Vagina (tissue), 2 donors: Measurements from ENCODE around the gene MINDY4.

Experiments used
- POLR2A ChIP-seq, 2 donors: fragments of 450-650 bp; IDR thresholded peaks; one replicate each; pipeline ENCODE4 v1.6.1; 2017; ENCODE audit warnings: antibody characterized with exemption in 2 of 2, mild to moderate bottlenecking in 2 of 2, moderate library complexity in 2 of 2
- POLR2AphosphoS5 ChIP-seq, 2 donors: sonication (generic); formaldehyde crosslinking; IDR thresholded peaks; one replicate each; pipeline ENCODE4 v1.9.0; 2017; ENCODE audit warnings: antibody characterized with exemption in 2 of 2, mild to moderate bottlenecking in 2 of 2, low read depth in 1 of 2; ENCODE audit not compliant: insufficient read depth in 1 of 2
- TF ChIP-seq, protein P1 (sequence below), 3 experiments: fragments of 450-650 bp in 2 of 3; fragments of 200-600 bp in 1 of 3; sonication (generic) in 1 of 3; IDR thresholded peaks; one replicate each; pipeline ENCODE4 v1.5.1; 2017 to 2019; ENCODE audit warnings: antibody characterized with exemption in 3 of 3, mild to moderate bottlenecking in 2 of 3, moderate library complexity in 2 of 3

DNA sequence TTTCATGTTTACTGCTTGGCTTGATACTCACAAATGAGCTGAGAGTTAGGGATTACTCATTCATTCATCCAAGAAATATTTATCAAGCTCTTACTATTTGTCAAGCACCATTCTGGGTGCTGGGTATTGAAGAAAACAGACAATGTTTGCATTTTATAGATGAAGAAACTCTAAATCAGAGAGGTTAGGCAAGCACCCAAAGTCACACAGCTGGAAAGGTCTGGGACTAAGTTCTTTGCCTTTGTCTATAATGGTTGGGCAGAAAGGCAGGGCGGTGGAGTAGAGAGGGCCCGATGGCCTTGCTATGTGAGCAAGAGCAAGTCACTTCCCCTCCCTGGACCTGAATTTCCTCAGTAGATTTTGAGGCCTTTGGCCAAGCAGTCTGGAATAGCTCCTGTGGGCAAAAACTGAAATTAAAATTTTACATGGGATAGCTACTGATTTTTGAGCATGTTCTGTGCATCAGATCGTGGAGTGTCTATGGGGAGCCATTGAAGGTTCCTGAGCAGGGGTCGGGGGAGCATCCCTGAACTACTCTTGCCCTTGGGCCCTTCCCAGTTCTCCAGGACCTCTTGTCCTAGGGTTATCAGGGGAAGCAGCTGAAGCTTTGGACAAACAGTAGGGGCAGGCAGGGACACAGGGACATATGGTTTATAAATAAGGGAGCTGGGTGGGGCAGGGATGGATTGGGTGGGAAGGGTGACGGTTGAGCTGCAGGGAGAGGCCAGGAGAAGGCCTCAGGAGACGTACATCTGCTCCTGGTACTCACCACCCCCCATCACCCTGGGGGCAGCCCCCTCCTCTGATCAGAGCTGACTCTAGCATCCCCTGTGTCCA, 163.7 kb downstream of the MINDY4 start:
- TF ChIP-seq, protein P1, sequence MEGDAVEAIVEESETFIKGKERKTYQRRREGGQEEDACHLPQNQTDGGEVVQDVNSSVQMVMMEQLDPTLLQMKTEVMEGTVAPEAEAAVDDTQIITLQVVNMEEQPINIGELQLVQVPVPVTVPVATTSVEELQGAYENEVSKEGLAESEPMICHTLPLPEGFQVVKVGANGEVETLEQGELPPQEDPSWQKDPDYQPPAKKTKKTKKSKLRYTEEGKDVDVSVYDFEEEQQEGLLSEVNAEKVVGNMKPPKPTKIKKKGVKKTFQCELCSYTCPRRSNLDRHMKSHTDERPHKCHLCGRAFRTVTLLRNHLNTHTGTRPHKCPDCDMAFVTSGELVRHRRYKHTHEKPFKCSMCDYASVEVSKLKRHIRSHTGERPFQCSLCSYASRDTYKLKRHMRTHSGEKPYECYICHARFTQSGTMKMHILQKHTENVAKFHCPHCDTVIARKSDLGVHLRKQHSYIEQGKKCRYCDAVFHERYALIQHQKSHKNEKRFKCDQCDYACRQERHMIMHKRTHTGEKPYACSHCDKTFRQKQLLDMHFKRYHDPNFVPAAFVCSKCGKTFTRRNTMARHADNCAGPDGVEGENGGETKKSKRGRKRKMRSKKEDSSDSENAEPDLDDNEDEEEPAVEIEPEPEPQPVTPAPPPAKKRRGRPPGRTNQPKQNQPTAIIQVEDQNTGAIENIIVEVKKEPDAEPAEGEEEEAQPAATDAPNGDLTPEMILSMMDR (IDR thresholded peaks at IDR 0.05): no peak
- no peak for TF ChIP-seq POLR2A (IDR thresholded peaks at IDR 0.05)
- no peak for TF ChIP-seq POLR2AphosphoS5 (IDR thresholded peaks at IDR 0.05; ENCODE audit: insufficient read depth in 1 of 2, low read depth in 1 of 2)
